Measurements from ENCODE around the gene RAB26.
A peak's percentile ranks its signal among the peaks of the same experiment; 100 is the strongest.

The RAB26 gene

GRCh38 chr16:2147378-2147777 lies 1.0 kb upstream of the RAB26 start:
- Mint-ChIP-seq H3K9me3 (ENCODE audit: low read depth) (no peaks in the 10 kb centered on the region), H3K36me3 (peaks cover 2% of the 10 kb centered on the region), H3K27me3 (no peaks in the 10 kb centered on the region), H3K4me1 (ENCODE audit: low read depth) (peaks cover 15% of the 10 kb centered on the region), H3K27ac (no peak overlapping the region), H3K4me3 (no peak overlapping the region)

DNA sequence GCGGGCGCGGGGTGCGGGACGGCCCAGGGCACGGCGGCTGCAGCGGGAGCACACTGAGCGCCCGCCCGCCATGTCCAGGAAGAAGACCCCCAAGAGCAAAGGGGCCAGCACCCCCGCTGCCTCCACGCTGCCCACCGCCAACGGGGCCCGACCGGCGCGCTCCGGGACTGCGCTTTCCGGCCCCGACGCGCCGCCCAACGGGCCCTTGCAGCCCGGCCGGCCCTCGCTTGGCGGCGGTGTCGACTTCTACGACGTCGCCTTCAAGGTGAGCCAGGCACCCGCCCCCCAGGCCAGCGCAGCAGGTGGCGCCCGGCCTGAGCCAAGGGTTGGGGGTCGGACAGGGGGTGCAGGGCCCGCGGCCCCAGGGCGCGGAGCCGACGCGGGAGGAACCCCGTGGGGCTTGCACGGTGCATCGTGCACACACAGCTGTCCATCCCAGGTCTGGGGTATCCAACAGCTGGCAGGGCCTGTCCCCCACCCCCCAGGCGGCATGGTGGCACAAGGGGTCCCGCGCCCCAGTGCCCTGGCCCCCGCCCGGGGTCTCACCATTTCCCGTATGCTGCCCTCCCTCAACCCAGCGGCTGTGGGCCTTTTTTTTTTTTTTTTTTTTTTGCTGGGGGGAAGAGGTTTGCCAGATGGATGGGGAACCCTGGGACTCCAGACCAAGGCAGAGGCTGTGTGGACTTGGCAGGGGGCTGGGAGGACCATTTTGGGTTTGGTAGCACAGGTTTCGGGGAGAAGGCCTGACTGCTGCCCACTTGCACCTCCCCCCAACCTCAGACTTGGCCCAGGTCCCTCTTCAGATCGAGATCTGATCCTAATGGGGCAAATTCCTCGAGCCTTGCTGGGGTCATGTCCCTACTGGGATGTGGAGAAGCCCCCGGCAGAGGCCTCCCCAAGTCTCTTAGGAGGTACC lies 547 bp downstream of the RAB26 start:
- Mint-ChIP-seq H3K9me3 (ENCODE audit: low read depth) (no peaks in the 10 kb centered on the region), H3K4me1 (ENCODE audit: low read depth) (peaks cover 18% of the 10 kb centered on the region), H3K4me3 (peak overlapping the region; percentile 44), H3K27me3 (no peaks in the 10 kb centered on the region), H3K27ac (no peak overlapping the region), H3K36me3 (peaks cover 6% of the 10 kb centered on the region)

GRCh38 chr16:2149630-2150417 lies 1.4 kb downstream of the RAB26 start:
- no peak overlapping the region for H3K27ac Mint-ChIP-seq
- no peaks in the 10 kb centered on the region for H3K27me3 Mint-ChIP-seq

DNA sequence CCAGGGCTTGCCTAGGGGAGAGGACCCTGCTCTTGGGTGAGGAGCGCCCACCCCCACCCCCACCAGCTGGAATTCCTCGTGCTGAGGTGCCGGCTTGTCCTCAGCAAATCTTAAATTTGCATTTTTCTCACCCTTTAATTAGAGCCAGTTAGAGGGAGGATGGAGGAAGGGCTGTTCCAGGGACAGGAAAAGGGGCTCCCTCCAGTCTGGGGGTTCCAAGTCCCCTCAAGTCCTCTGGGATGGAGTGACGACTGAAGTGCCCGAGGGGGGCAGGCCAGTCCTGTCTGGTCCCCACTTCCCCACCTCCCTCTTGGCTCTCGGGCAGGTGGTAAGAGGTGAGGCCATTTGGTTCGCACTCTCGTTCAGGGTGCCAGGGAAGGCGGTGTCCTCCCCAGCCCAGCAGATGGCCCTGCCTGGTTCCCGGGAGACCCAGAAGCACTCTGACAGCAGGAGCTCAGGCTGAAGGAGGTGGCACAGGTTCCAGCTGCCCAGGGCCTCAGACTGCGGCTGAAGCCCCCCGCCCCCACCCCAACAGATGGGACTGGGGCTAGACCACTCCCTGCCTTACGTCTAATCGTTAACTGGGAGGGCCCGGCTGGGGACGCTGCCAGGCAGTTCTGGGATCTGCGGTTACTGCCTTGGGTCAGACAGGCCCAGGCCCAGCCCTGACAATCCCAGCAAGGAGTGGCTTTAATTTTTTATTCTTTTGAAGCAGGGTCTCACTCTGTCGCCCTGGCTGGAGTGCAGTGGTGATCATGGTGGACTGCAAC lies 2.2 kb downstream of the RAB26 start:
- Mint-ChIP-seq H3K27me3 (no peaks in the 10 kb centered on the region), H3K9me3 (ENCODE audit: low read depth) (no peaks in the 10 kb centered on the region), H3K4me1 (ENCODE audit: low read depth) (peaks cover 18% of the 10 kb centered on the region), H3K4me3 (peak overlapping the region; percentile 95), H3K36me3 (peaks cover 10% of the 10 kb centered on the region), H3K27ac (peak overlapping the region; percentile 73)

More at GRCh38 chr16:2149630-2150417, 1.4 kb downstream of the RAB26 start:
- peak overlapping the region; percentile 42 for H3K4me3 Mint-ChIP-seq
- peaks cover 18% of the 10 kb centered on the region for H3K4me1 Mint-ChIP-seq (ENCODE audit: low read depth)
- H3K9me3 Mint-ChIP-seq (ENCODE audit: low read depth): no peaks in the 10 kb centered on the region
- H3K36me3 Mint-ChIP-seq: peaks cover 10% of the 10 kb centered on the region

GRCh38 chr16:2151188-2152091 lies 3.0 kb downstream of the RAB26 start:
- Mint-ChIP-seq H3K4me1 (ENCODE audit: low read depth) (peaks cover 21% of the 10 kb centered on the region), H3K36me3 (peaks cover 10% of the 10 kb centered on the region), H3K4me3 (peak overlapping the region; percentile 95), H3K27ac (peak overlapping the region; percentile 73), H3K9me3 (ENCODE audit: low read depth) (no peaks in the 10 kb centered on the region), H3K27me3 (no peaks in the 10 kb centered on the region)

DNA sequence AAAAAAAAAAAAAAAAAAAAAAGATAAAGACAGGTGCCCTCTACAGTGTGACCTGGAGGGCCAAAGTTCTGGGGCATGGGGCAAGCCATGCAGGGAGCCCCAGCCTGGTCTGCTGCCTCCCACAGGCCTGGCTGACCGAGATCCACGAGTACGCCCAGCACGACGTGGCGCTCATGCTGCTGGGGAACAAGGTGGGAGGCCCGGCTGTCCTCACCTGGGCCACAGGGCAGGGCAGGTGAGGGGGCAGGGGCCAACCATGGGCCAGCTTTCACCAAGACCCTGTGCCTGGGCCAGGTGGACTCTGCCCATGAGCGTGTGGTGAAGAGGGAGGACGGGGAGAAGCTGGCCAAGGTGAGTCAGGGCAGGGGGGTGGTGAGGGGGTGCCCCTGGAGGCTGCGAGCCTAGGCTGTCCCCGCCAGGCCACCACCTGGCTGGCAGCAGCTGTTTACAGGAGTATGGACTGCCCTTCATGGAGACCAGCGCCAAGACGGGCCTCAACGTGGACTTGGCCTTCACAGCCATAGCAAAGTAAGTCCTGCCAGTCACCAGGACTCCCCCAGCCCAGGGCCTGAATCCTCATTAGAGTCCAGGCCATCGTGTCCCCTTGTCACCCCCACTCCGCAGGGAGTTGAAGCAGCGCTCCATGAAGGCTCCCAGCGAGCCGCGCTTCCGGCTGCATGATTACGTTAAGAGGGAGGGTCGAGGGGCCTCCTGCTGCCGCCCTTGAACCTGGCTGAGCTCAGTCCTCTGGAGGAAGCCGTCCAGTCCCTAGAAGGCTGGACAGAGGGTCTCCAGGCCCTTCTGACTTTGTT lies 4.5 kb downstream of the RAB26 start:
- Mint-ChIP-seq H3K9me3 (ENCODE audit: low read depth) (no peaks in the 10 kb centered on the region), H3K4me1 (ENCODE audit: low read depth) (peaks cover 34% of the 10 kb centered on the region), H3K27me3 (no peaks in the 10 kb centered on the region), H3K4me3 (peak overlapping the region; percentile 95), H3K27ac (peak overlapping the region; percentile 97), H3K36me3 (peaks cover 10% of the 10 kb centered on the region)

GRCh38 chr16:2154533-2155090 lies 6.2 kb downstream of the RAB26 start:
- Mint-ChIP-seq H3K27me3 (no peaks in the 10 kb centered on the region), H3K4me1 (ENCODE audit: low read depth) (peaks cover 37% of the 10 kb centered on the region)

DNA sequence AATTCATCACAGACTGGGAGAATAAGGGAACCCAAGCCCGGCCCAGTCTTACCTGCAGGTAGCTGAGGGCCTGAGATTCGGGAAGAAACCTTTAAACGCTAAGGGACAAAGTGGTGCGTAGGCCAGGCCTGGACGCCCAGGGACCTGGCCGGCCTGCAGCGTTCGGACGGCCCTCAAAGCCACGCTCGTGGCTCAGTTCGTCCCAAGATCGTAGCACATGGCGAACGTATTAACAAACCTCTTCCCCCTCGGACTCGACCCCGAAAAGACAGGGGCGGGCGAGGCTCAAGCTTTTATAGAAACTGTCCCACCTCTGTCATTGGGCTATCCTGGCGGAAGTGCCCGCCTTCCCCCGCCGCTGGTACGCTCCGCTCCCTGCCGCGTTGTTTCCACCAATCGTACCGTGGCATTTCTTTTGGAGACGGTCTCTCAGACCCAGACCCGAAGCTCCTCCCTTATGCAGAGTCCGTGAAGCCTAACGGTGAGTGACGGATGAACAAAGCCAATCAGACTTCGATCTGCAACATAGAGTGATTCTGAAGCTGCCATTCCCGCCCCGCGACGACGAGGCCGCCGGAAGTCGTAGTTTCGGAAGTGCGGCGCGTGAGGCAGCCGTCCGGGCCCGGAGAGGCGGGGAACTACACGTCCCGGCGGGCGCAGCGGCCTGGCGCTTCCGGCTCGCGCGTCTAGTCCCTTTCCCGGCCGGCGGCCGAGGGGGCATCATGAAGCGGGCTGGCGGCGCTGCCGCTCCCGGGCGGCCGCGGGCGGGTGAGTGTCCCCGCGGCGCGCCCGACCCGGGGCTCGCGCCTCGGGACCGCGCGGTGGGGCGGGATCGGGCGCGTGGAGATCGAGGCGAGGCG lies 6.9 kb downstream of the RAB26 start, which contains the start of gene TRAF7:
Gene TRAF7 (plus strand): TSS at position 692 of the 860 bp plus-strand sequence. CDS start 8,139 bp downstream, outside the sequence.
- H3K27me3 Mint-ChIP-seq: no peaks in the 10 kb centered on the region
- peak within 1 kb of the TSS; percentile 98 for H3K4me3 Mint-ChIP-seq
- peak within 1 kb of the TSS; percentile 97 for H3K27ac Mint-ChIP-seq
- peaks cover 10% of the 10 kb centered on the region for H3K36me3 Mint-ChIP-seq
- peaks cover 33% of the 10 kb centered on the region for H3K4me1 Mint-ChIP-seq (ENCODE audit: low read depth)
- no peaks in the 10 kb centered on the region for H3K9me3 Mint-ChIP-seq (ENCODE audit: low read depth)

More at GRCh38 chr16:2154533-2155090, 6.2 kb downstream of the RAB26 start:
- peaks cover 10% of the 10 kb centered on the region for H3K36me3 Mint-ChIP-seq
- peak overlapping the region; percentile 97 for H3K27ac Mint-ChIP-seq
- H3K4me3 Mint-ChIP-seq: peak overlapping the region; percentile 95
- H3K9me3 Mint-ChIP-seq (ENCODE audit: low read depth): no peaks in the 10 kb centered on the region

DNA sequence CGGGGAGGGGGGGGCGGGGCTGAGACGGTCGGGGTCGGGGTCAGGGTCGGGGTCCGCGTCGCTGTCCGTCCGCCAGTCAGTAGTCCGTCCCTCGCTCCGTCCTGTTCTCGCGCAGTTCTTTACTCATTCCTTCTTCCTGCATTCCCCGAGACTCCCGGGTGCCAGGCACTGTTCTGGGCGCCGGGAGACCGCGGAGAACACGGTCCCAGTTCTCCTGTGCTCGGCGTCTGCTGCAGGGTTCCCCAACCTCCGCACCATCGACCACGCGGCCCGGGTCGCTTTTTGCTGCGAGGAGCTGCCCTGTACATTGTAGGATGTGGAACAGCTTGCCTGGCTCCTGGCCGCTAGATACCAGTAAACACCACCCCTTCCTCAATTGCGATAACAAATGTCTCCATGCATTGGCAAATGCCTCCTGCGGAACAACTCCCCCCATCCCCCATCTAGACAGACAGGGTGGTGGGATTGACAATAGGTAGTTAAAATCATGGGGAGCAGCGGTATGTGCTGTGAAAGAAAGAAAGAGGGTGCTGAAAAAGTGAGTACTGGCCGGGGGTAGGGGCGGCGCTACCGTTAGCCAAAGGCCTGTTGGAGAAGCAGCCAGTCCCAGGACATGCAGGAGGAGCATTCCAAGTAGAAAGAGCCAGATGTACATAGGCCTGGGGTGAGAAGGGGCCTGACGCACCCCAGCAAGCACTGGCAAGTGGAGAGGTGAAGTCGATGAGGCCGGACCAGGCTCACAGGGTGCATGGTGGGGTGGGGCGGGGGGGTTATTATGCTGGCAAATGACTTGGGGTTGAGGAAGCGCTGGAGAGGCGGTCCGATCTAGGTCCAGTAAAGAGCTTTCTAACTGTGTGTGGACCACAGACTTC lies 7.8 kb downstream of the RAB26 start:
- no peaks in the 10 kb centered on the region for H3K27me3 Mint-ChIP-seq
- H3K27ac Mint-ChIP-seq: peak overlapping the region; percentile 95
- peaks cover 10% of the 10 kb centered on the region for H3K36me3 Mint-ChIP-seq
- H3K9me3 Mint-ChIP-seq (ENCODE audit: low read depth): no peaks in the 10 kb centered on the region
- H3K4me1 Mint-ChIP-seq (ENCODE audit: low read depth): peaks cover 31% of the 10 kb centered on the region
- H3K4me3 Mint-ChIP-seq: peak overlapping the region; percentile 98

DNA sequence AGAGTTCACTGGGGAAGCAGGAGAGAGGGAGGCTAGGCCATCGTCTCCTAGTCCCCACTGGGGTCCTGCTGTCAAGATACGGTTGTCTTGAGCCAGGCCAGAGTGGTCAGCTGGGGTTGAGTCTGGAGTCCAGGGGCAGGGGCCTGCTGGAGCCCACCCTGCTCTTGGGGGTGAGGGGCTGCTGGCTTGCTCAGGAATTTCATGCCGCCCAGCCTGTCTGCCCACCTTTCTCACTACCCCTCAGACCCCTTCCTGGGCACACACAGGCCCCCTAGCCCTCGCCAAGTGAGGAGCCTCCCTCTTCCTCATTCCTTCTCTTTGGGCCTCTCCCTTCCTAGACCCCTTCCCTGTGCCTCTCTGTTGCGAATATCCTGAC lies 8.4 kb downstream of the RAB26 start:
- Mint-ChIP-seq H3K27me3 (no peaks in the 10 kb centered on the region), H3K4me3 (peak overlapping the region; percentile 98), H3K9me3 (ENCODE audit: low read depth) (no peaks in the 10 kb centered on the region), H3K4me1 (ENCODE audit: low read depth) (peaks cover 26% of the 10 kb centered on the region), H3K36me3 (peaks cover 9% of the 10 kb centered on the region), H3K27ac (no peak overlapping the region)

DNA sequence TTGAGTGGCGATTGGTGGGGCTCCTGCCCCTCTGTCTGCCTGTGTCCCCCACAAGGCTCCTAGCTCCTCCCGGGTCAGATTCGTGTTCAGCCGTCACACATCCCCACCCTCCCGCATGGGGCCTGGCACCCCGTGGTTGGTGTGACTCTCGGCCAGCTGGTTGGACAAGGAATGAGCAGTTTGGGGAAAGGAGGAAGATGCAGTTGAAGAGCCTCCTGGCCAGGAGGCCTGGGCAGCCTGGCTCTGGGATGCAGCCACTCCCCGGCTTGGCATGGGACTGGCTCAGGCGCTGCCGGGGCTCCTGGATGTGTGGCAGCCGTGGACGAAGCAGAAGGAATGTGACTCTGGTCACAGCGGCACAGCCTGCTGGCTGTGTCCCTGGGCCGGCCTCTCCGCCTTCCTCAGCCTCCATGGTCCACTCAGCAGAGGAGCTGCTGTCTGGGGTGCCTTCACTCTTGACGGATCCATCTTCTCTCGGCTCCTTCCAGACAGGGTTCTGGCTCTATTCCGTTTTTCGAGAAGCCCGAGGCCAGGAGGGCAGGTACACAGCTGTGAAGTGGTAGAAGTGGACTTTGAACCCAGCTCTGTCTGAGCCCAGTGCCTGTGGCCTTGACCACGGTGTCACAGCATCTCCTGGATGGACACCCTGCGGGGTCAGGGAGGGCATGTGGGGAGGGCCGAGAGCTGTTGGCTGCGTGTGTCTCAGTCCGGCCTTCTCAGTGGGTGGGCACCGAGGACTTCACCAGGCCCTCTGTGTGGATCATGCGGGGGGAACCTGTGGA lies 9.2 kb downstream of the RAB26 start:
- Mint-ChIP-seq H3K27ac (peak overlapping the region; percentile 46), H3K36me3 (peaks cover 9% of the 10 kb centered on the region), H3K4me3 (peak overlapping the region; percentile 98), H3K4me1 (ENCODE audit: low read depth) (peaks cover 23% of the 10 kb centered on the region), H3K27me3 (no peaks in the 10 kb centered on the region), H3K9me3 (ENCODE audit: low read depth) (no peaks in the 10 kb centered on the region)

Measured in activated naive CD8-positive, alpha-beta T cell (primary cell).